BLaER1 (cell line): Measurements from ENCODE around the gene UMAD1.

Source experiments
- H3K27ac ChIP-seq: shearing (Covaris generic); formaldehyde crosslinking; 2 replicates; pipeline ENCODE4 v1.8.1; 2022
- H3K27me3 ChIP-seq: shearing (Covaris generic); formaldehyde crosslinking; 2 replicates; pipeline ENCODE4 v1.8.1; 2022
- H3K36me3 ChIP-seq: shearing (Covaris generic); formaldehyde crosslinking; 2 replicates; pipeline ENCODE4 v1.8.1; 2022
- H3K4me1 ChIP-seq: shearing (Covaris generic); formaldehyde crosslinking; 2 replicates; pipeline ENCODE4 v1.8.1; 2022
- H3K4me2 ChIP-seq: shearing (Covaris generic); formaldehyde crosslinking; 2 replicates; pipeline ENCODE4 v1.8.1; 2022
- H3K4me3 ChIP-seq: shearing (Covaris generic); formaldehyde crosslinking; 2 replicates; pipeline ENCODE4 v1.8.1; 2022
- H3K9ac ChIP-seq: shearing (Covaris generic); formaldehyde crosslinking; 2 replicates; pipeline ENCODE4 v1.8.1; 2022
- H3K9me3 ChIP-seq: shearing (Covaris generic); formaldehyde crosslinking; 2 replicates; pipeline ENCODE4 v1.8.1; 2022
- H4K20me1 ChIP-seq: shearing (Covaris generic); formaldehyde crosslinking; 2 replicates; pipeline ENCODE4 v1.8.1; 2022
- Cebpa-rat ChIP-seq: shearing (Covaris generic); IDR thresholded peaks from 2 replicates; pipeline ENCODE4 v1.8.1; 2022

The UMAD1 gene

DNA sequence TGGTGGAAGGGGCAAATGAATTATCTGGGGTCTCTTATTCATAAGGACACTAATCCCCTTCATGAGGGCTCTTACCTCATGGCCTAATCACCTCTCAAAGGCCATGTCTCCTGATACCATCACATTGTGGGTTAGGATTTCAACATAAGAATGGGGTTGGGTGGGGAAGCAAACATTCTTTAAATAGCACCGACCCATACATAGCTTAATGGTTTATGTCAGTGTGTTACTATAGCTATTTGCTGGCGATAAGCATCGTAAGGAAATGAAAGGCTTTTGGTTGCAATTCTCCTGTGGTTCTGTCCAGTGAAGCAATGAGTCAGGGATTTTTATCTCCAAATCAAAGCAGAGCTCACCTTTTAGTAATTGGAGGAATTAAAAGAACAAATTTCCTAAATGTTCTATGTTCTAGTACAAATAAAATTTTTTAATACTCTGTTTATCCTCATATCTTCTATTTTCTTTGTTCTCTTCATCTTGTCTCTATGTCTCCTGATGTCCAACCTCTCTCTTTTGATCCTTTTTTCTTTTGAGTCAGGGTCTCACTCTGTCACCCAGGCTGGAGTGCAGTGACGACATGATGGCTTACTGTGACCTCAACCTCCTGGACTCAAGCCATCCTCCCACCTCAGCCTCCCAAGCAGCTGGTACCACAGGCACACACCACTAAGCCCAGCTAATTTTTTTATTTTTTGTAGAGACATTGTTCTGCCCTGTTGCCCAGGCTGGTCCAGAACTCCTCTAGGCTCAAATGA, 271.0 kb downstream of the UMAD1 start:
- H3K27ac ChIP-seq: no peak overlapping the region
- no peak for TF ChIP-seq Cebpa-rat
- H4K20me1 ChIP-seq: no peaks in the 10 kb centered on the region
- H3K9me3 ChIP-seq: peaks cover 7% of the 10 kb centered on the region; the same call in 1 of the 2 replicates
- H3K27me3 ChIP-seq: no peaks in the 10 kb centered on the region
- no peaks in the 10 kb centered on the region for H3K36me3 ChIP-seq
- H3K4me1 ChIP-seq: peaks cover 9% of the 10 kb centered on the region; the same call in 1 of the 2 replicates
- no peak overlapping the region; the same call in 1 of the 2 replicates for H3K4me2 ChIP-seq
- H3K4me3 ChIP-seq: no peak overlapping the region
- no peak overlapping the region for H3K9ac ChIP-seq

DNA sequence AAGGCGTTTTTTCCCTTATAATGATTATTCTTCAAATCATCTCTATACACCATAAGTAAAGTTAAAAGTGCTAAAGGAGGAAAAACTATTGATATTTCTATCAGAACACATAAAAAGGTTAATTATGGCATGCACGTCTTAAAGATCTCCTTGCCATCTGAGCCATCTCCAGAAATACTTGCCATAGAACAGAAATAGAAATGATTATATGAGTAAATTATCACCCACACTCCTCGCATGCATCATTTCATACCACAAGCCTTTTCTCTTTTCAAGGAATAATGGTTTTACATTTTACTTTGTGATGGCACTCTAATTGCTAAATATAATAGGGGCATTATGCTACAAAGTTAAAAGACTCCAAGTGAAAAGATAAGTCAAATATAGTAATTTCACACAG, 272.4 kb downstream of the UMAD1 start:
- H4K20me1 ChIP-seq: no peaks in the 10 kb centered on the region
- no peak overlapping the region for H3K4me3 ChIP-seq
- no peak overlapping the region for H3K4me2 ChIP-seq
- no peak for TF ChIP-seq Cebpa-rat
- H3K4me1 ChIP-seq: peaks cover 9% of the 10 kb centered on the region; the same call in 1 of the 2 replicates
- H3K9me3 ChIP-seq: 0 out of 2 replicates have a peak, but pooled peaks cover under 1% of the 10 kb centered on the region
- no peaks in the 10 kb centered on the region for H3K36me3 ChIP-seq
- H3K9ac ChIP-seq: no peak overlapping the region
- H3K27me3 ChIP-seq: no peaks in the 10 kb centered on the region
- H3K27ac ChIP-seq: no peak overlapping the region

DNA sequence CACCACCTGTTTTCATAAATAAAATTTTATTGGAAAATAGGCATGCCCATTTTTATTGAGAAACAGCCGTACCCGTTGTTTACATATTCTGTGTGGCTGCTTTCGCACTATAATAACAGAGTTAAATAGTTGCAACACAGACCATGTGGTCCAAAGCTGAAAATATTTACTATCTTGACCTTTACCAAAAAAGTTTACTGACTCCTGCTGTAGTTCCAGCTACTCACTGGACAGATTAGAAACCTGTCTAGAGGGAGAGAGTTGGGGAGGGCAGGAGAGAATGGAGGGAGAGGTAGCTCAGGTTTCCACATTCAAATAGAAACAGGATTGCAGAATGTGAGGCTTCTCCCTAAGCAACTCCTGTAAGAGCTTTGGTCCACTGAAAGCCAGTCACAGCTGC, 273.0 kb downstream of the UMAD1 start:
- Histone ChIP-seq H3K36me3 (no peaks in the 10 kb centered on the region), H3K27ac (no peak overlapping the region), H3K4me1 (peaks cover 9% of the 10 kb centered on the region; the same call in 1 of the 2 replicates), H3K9ac (no peak overlapping the region), H3K9me3 (no peaks in the 10 kb centered on the region), H3K27me3 (no peaks in the 10 kb centered on the region), H4K20me1 (no peaks in the 10 kb centered on the region), H3K4me3 (no peak overlapping the region), H3K4me2 (no peak overlapping the region)
- no peak for TF ChIP-seq Cebpa-rat

DNA sequence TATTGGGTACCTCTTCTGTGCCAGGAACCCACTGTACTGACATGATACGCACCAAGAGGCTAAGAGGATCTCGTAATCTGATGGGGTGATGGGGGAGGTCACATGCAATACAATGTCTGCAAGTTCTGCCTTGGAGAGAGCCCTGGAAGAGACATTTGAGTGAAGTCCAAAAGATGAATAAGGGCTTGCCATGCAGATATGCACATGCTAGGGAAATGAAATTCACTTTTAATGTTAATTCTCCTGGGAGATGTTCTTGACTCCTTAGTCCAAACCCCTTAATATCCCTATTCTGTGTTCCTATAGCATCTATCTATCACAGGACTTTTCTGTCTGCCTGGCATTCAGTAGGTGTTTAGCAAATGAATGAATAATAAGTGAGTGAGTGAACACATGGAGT, 274.0 kb downstream of the UMAD1 start:
- Histone ChIP-seq H3K9ac (no peak overlapping the region), H3K4me1 (peaks cover 4% of the 10 kb centered on the region; the same call in 1 of the 2 replicates), H3K4me2 (no peak overlapping the region), H4K20me1 (no peaks in the 10 kb centered on the region), H3K36me3 (no peaks in the 10 kb centered on the region), H3K27ac (no peak overlapping the region), H3K9me3 (no peaks in the 10 kb centered on the region), H3K27me3 (no peaks in the 10 kb centered on the region), H3K4me3 (no peak overlapping the region)
- TF ChIP-seq Cebpa-rat: no peak

DNA sequence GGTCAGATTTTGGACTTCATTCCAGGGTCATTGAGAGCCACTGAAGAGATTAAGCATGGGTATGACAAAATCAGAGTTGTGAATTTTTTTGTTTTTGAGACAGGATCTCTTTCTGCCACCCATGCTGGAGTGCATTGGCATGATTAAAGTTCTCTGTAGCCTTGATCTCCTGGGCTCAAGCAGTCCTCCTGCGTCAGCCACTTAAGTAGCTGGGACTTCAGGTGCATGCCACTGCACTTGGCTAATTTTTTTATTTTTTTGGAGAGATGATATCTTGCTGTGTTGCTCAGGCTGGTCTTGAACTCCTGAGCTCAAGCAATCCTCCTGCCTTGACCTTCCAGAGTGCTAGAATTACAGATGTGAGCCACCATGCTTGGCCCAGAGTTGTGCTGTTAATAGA, 275.5 kb downstream of the UMAD1 start:
- no peak for TF ChIP-seq Cebpa-rat

DNA sequence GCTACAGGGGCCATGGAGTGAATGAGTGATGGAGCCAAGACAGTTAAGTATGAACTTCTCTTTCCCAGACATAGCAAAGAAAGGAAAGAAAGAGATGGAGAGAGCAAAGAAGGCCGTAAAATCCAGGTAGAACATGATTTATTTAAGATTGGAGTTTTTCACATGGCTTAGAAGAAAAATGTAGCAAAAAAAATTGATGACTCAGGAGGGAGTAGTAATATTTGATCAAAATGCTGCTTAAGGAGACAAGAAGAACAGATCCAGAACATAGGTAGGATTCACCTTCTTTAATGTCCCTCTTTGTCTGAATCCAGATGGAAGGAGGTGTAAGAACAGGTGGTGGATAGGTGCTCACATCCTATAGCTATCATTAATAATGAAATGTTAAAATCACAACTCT, 277.0 kb downstream of the UMAD1 start:
- H3K4me2 ChIP-seq: no peak overlapping the region
- TF ChIP-seq Cebpa-rat: no peak
- no peaks in the 10 kb centered on the region for H3K36me3 ChIP-seq
- peaks cover 5% of the 10 kb centered on the region; the same call in 1 of the 2 replicates for H3K4me1 ChIP-seq
- H3K27me3 ChIP-seq: no peaks in the 10 kb centered on the region
- no peaks in the 10 kb centered on the region for H3K9me3 ChIP-seq
- no peak overlapping the region for H3K4me3 ChIP-seq
- no peak overlapping the region for H3K27ac ChIP-seq
- H3K9ac ChIP-seq: no peak overlapping the region
- H4K20me1 ChIP-seq: no peaks in the 10 kb centered on the region

More for the DNA sequence above, 275.5 kb downstream of the UMAD1 start:
- Histone ChIP-seq H3K4me1 (peaks cover 9% of the 10 kb centered on the region; the same call in 1 of the 2 replicates), H3K4me2 (no peak overlapping the region), H4K20me1 (no peaks in the 10 kb centered on the region), H3K27me3 (no peaks in the 10 kb centered on the region), H3K9ac (no peak overlapping the region), H3K4me3 (no peak overlapping the region), H3K36me3 (no peaks in the 10 kb centered on the region), H3K27ac (no peak overlapping the region), H3K9me3 (no peaks in the 10 kb centered on the region)

DNA sequence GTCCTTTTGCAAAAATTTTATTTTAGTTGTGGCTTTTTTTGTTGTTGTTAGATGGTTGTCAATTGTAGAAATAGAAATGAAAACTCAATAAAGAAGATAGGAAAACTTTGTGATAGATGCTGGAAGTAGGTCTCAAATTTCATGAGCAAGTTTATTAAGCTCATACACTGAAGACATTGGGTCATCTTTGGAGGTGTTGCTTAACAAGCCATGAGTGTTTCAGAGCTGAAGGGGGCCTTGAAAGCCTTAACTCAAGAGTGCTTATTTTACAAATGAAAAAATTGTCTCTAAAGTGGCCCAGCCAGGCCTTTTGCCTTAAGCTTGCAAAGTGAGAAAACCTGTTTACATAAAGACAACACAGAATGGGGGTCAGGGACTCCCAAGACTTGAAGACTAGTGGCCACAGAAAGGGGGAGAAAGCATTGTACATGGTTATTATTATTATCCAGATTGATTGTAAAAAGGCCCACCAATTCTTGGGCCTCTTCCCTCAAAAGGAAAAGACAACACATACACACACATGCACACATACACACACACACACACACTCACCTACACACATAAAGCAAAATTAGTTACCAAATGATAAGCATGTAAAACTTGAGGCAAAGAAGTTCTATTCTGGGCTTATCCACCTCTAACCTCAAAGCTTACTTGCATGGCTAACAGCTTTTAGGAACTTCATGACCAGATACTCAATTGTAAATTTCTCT, 278.3 kb downstream of the UMAD1 start:
- Histone ChIP-seq H3K4me3 (no peak overlapping the region), H3K27ac (no peak overlapping the region), H4K20me1 (no peaks in the 10 kb centered on the region), H3K4me1 (peaks cover 5% of the 10 kb centered on the region; the same call in 1 of the 2 replicates), H3K27me3 (no peaks in the 10 kb centered on the region), H3K4me2 (no peak overlapping the region), H3K9ac (no peak overlapping the region), H3K9me3 (no peaks in the 10 kb centered on the region), H3K36me3 (no peaks in the 10 kb centered on the region)
- no peak for TF ChIP-seq Cebpa-rat

DNA sequence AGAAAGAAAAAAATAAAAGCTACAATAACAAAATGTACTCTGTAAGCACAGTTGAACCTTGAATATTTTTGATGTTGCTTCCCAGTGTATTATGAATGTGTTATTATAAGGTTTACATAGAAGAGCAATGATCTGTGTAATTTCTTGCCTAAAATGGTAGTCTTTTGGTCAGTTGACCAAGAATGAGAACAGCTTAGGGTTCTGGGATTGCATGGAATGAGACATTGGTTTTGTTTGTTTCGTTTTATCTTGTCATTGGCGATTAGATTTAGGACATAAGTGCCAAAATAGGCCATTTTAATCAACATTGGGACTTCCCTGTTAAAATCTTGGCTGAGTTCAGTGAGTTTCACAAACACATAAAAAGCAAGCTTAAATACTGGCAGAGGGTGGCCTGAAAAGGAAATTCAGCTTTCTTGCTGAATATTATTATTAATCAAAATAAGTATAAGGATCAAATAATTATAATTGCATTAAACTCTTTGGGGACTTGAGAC, 278.9 kb downstream of the UMAD1 start:
- Histone ChIP-seq H3K9me3 (no peaks in the 10 kb centered on the region), H3K4me3 (no peak overlapping the region), H3K4me2 (no peak overlapping the region), H3K27me3 (no peaks in the 10 kb centered on the region), H4K20me1 (no peaks in the 10 kb centered on the region), H3K27ac (no peak overlapping the region), H3K4me1 (peaks cover 5% of the 10 kb centered on the region; the same call in 1 of the 2 replicates), H3K9ac (no peak overlapping the region), H3K36me3 (no peaks in the 10 kb centered on the region)
- TF ChIP-seq Cebpa-rat: no peak

DNA sequence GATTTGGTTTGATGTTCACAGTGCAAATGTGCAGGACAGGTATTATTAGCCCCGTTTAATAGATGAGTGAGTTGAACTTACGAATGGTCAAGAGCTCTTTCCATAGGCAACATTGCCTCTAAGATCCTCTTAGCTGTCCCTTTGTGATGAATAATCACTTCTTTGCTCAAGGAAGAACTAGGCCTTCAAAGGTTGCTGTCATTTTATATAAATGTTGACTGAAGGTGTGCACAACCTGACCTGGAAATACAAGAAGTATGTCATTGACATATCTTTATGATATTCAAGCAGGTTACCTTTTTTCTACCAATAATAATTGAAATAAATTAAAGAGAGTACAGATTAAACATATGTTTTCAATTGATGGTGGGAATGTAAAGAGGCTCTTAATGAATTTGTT, 279.5 kb downstream of the UMAD1 start:
- peaks cover 5% of the 10 kb centered on the region; the same call in 1 of the 2 replicates for H3K4me1 ChIP-seq
- no peaks in the 10 kb centered on the region for H4K20me1 ChIP-seq
- no peaks in the 10 kb centered on the region for H3K9me3 ChIP-seq
- H3K36me3 ChIP-seq: no peaks in the 10 kb centered on the region
- no peak overlapping the region for H3K4me2 ChIP-seq
- TF ChIP-seq Cebpa-rat: no peak
- H3K4me3 ChIP-seq: no peak overlapping the region
- no peak overlapping the region for H3K9ac ChIP-seq
- no peaks in the 10 kb centered on the region for H3K27me3 ChIP-seq
- H3K27ac ChIP-seq: no peak overlapping the region

DNA sequence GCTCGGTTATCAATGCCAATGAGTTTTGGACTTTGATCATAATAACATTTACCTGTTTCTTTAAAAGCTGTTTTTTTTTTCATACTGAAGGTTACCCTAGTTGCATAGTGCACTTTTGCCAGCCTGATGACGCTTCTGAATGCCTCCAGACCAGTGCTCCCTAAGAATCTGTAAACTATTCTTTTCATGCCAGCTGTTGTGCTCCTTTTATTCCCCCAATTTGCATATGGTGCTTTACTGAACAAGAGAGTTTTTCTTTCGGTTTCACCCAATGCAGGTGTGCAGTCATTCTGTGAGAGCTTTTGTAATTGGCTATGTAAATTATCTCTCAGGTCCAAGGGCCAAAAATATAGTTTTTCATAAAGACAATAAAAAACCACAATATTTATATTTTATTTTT, 279.9 kb downstream of the UMAD1 start:
- H3K27me3 ChIP-seq: no peaks in the 10 kb centered on the region
- H3K9me3 ChIP-seq: no peaks in the 10 kb centered on the region
- no peaks in the 10 kb centered on the region for H4K20me1 ChIP-seq
- no peak overlapping the region for H3K4me3 ChIP-seq
- H3K4me1 ChIP-seq: peaks cover 5% of the 10 kb centered on the region; the same call in 1 of the 2 replicates
- no peak overlapping the region for H3K4me2 ChIP-seq
- no peak overlapping the region for H3K27ac ChIP-seq
- H3K9ac ChIP-seq: no peak overlapping the region
- no peak for TF ChIP-seq Cebpa-rat
- H3K36me3 ChIP-seq: no peaks in the 10 kb centered on the region
